ENCODE results near the gene SH3BGRL2. TPM values are rescaled to one million over a fixed set of nuclear protein-coding genes. Genes with fewer than 3 reads are reported as not detected.

SH3BGRL2 gene
- total RNA-seq, 1 experiment from 2014 or later = 7.1 TPM

- TF ChIP-seq CTCF (IDR thresholded peaks at IDR 0.05; ENCODE audit: unreplicated experiment) = no peak
- ChIA-PET POLR2A (no interaction called here), CTCF (interaction anchor here (0.7 to 2.4 kb wide), 3 partner anchors 10 to 106 kb away, joined by 3 to 7 read pairs (median 3); no protein-coding TSS in a partner anchor)
- no peaks in the 10 kb centered on the region for H3K9me3 Mint-ChIP-seq (ENCODE audit: unreplicated experiment)
- no peaks in the 10 kb centered on the region for H3K36me3 Mint-ChIP-seq (ENCODE audit: insufficient read depth, unreplicated experiment)
- no peaks in the 10 kb centered on the region for H3K27me3 Mint-ChIP-seq (ENCODE audit: insufficient read depth, unreplicated experiment)
- H3K27ac Mint-ChIP-seq (ENCODE audit: low read depth, unreplicated experiment) = no peak overlapping the region
- no peaks in the 10 kb centered on the region for H3K4me1 Mint-ChIP-seq (ENCODE audit: insufficient read depth, unreplicated experiment)
- BruUV-seq (replicated peaks) = no TSS peak
- intact Hi-C loops (cut with micrococcal nuclease) = no loop called here
- no peak for DNase-seq (ENCODE audit: unreplicated experiment)
- H3K4me3 Mint-ChIP-seq (ENCODE audit: unreplicated experiment) = no peak overlapping the region
Measured at GRCh38 chr6:79708095-79708791, 77.1 kb downstream of the SH3BGRL2 start.

GRCh38 chr6:79710127-79710526 is 79.0 kb downstream of the SH3BGRL2 start:
- POLR2A ChIA-PET = no interaction called here
- Mint-ChIP-seq H3K27me3 (ENCODE audit: insufficient read depth, unreplicated experiment) (no peaks in the 10 kb centered on the region), H3K27ac (ENCODE audit: low read depth, unreplicated experiment) (no peak overlapping the region), H3K4me1 (ENCODE audit: insufficient read depth, unreplicated experiment) (no peaks in the 10 kb centered on the region), H3K4me3 (ENCODE audit: unreplicated experiment) (no peak overlapping the region), H3K9me3 (ENCODE audit: unreplicated experiment) (no peaks in the 10 kb centered on the region), H3K36me3 (ENCODE audit: insufficient read depth, unreplicated experiment) (no peaks in the 10 kb centered on the region)
- CTCF ChIA-PET = interaction anchor here (0.6 to 1.2 kb wide), 3 partner anchors 38 to 279 kb away, joined by 3 read pairs; no protein-coding TSS in a partner anchor
- BruUV-seq (replicated peaks) = no TSS peak
- no peak for DNase-seq (ENCODE audit: unreplicated experiment)
- intact Hi-C loops (cut with micrococcal nuclease) = no loop called here
- no peak for TF ChIP-seq CTCF (IDR thresholded peaks at IDR 0.05; ENCODE audit: unreplicated experiment)

GRCh38 chr6:79711167-79711566 is 80.0 kb downstream of the SH3BGRL2 start:
- no peak for DNase-seq (ENCODE audit: unreplicated experiment)
- no peaks in the 10 kb centered on the region for H3K27me3 Mint-ChIP-seq (ENCODE audit: insufficient read depth, unreplicated experiment)
- TF ChIP-seq CTCF (IDR thresholded peaks at IDR 0.05; ENCODE audit: unreplicated experiment) = no peak
- no peaks in the 10 kb centered on the region for H3K4me1 Mint-ChIP-seq (ENCODE audit: insufficient read depth, unreplicated experiment)
- no peak overlapping the region for H3K4me3 Mint-ChIP-seq (ENCODE audit: unreplicated experiment)
- no peaks in the 10 kb centered on the region for H3K36me3 Mint-ChIP-seq (ENCODE audit: insufficient read depth, unreplicated experiment)
- no TSS peak for BruUV-seq (replicated peaks)
- ChIA-PET POLR2A (interaction anchor here (0.6 kb wide), 1 partner anchor 370 kb away, joined by 4 read pairs; no protein-coding TSS in a partner anchor), CTCF (interaction anchor here (0.6 to 0.9 kb wide), 2 partner anchors 11 to 157 kb away, joined by 3 to 4 read pairs; no protein-coding TSS in a partner anchor)
- no peak overlapping the region for H3K27ac Mint-ChIP-seq (ENCODE audit: low read depth, unreplicated experiment)
- intact Hi-C loops (cut with micrococcal nuclease) = no loop called here
- no peaks in the 10 kb centered on the region for H3K9me3 Mint-ChIP-seq (ENCODE audit: unreplicated experiment)

GRCh38 chr6:79712144-79712543 is 81.0 kb downstream of the SH3BGRL2 start:
- no peaks in the 10 kb centered on the region for H3K36me3 Mint-ChIP-seq (ENCODE audit: insufficient read depth, unreplicated experiment)
- no peaks in the 10 kb centered on the region for H3K9me3 Mint-ChIP-seq (ENCODE audit: unreplicated experiment)
- no TSS peak for BruUV-seq (replicated peaks)
- intact Hi-C loops (cut with micrococcal nuclease) = loop anchor here (2.0 kb wide), 1 partner anchor 141 kb away; no protein-coding TSS in a partner anchor
- no peaks in the 10 kb centered on the region for H3K4me1 Mint-ChIP-seq (ENCODE audit: insufficient read depth, unreplicated experiment)
- no peak overlapping the region for H3K4me3 Mint-ChIP-seq (ENCODE audit: unreplicated experiment)
- H3K27ac Mint-ChIP-seq (ENCODE audit: low read depth, unreplicated experiment) = no peak overlapping the region
- H3K27me3 Mint-ChIP-seq (ENCODE audit: insufficient read depth, unreplicated experiment) = no peaks in the 10 kb centered on the region
- no peak for DNase-seq (ENCODE audit: unreplicated experiment)
- no peak for TF ChIP-seq CTCF (IDR thresholded peaks at IDR 0.05; ENCODE audit: unreplicated experiment)
- ChIA-PET CTCF (interaction anchor here (0.5 kb wide), 1 partner anchor 55 kb away, joined by 5 read pairs; no protein-coding TSS in a partner anchor), POLR2A (no interaction called here)

Measured in MCF 10A (cell line).